Duodenal mucosa (tissue), 2 donors: Measurements from ENCODE around the gene FIG4.
"Not testable (repeated sequence)": the region's sequence is repeated elsewhere in the genome, so short reads cannot be mapped to it uniquely, and the experiment has no call there.

Source experiments
- H3K27ac ChIP-seq: one replicate; pipeline ENCODE4 v1.7.0; 2013; ENCODE audit warnings: low read depth, low read length
- H3K27me3 ChIP-seq, 2 donors: one replicate each; pipeline ENCODE4 v1.7.0; 2013; ENCODE audit warnings: low read length in 2 of 2, control low read depth in 1 of 2; ENCODE audit not compliant: insufficient read depth in 2 of 2, control insufficient read depth in 1 of 2
- H3K36me3 ChIP-seq, 2 donors: one replicate each; pipeline ENCODE4 v1.7.0; 2013; ENCODE audit warnings: low read length in 2 of 2, control low read depth in 1 of 2; ENCODE audit not compliant: insufficient read depth in 2 of 2, control insufficient read depth in 1 of 2
- H3K4me1 ChIP-seq, 2 donors: one replicate each; pipeline ENCODE4 v1.7.0; 2013; ENCODE audit warnings: low read length in 2 of 2, control low read depth in 1 of 2; ENCODE audit not compliant: insufficient read depth in 2 of 2, control insufficient read depth in 1 of 2
- H3K4me3 ChIP-seq, 2 donors: one replicate each; pipeline ENCODE4 v1.7.0; 2013; ENCODE audit warnings: low read length in 2 of 2, low read depth in 1 of 2
- H3K9ac ChIP-seq, 2 donors: one replicate each; pipeline ENCODE4 v1.7.0; 2013; ENCODE audit warnings: low read length in 2 of 2, low read depth in 1 of 2
- H3K9me3 ChIP-seq, 2 donors: one replicate each; pipeline ENCODE4 v1.7.0; 2013; ENCODE audit warnings: low read length in 2 of 2, control low read depth in 1 of 2; ENCODE audit not compliant: control insufficient read depth in 1 of 2

The FIG4 gene

GRCh38 chr6:109864050-109864449 is 173.0 kb downstream of the FIG4 start:
- Histone ChIP-seq H3K9me3 (no peaks in the 10 kb centered on the region), H3K4me3 (no peak overlapping the region), H3K27me3 (no peaks in the 10 kb centered on the region), H3K9ac (no peak overlapping the region), H3K36me3 (no peaks in the 10 kb centered on the region), H3K27ac (no peak overlapping the region), H3K4me1 (no peaks in the 10 kb centered on the region)

GRCh38 chr6:109865968-109866367 is 174.9 kb downstream of the FIG4 start:
- H3K27ac ChIP-seq = no peak overlapping the region
- no peaks in the 10 kb centered on the region for H3K36me3 ChIP-seq
- no peaks in the 10 kb centered on the region for H3K4me1 ChIP-seq
- H3K9ac ChIP-seq = no peak overlapping the region
- H3K4me3 ChIP-seq = no peak overlapping the region
- H3K9me3 ChIP-seq = no peaks in the 10 kb centered on the region
- H3K27me3 ChIP-seq = no peaks in the 10 kb centered on the region

GRCh38 chr6:109867009-109867969 is 176.2 kb downstream of the FIG4 start:
- H3K27ac ChIP-seq = no peak overlapping the region
- no peaks in the 10 kb centered on the region for H3K4me1 ChIP-seq
- no peak overlapping the region for H3K4me3 ChIP-seq
- H3K9ac ChIP-seq = no peak overlapping the region
- no peaks in the 10 kb centered on the region for H3K36me3 ChIP-seq
- H3K9me3 ChIP-seq = no peaks in the 10 kb centered on the region
- H3K27me3 ChIP-seq = no peaks in the 10 kb centered on the region

- Histone ChIP-seq H3K4me1 (no peaks in the 10 kb centered on the region), H3K27ac (no peak overlapping the region), H3K9me3 (no peaks in the 10 kb centered on the region), H3K36me3 (no peaks in the 10 kb centered on the region), H3K4me3 (no peak overlapping the region), H3K9ac (no peak overlapping the region), H3K27me3 (no peaks in the 10 kb centered on the region)
These were observed 176.9 kb downstream of the FIG4 start for GRCh38 chr6:109867970-109868358.

GRCh38 chr6:109869398-109870088 is 178.4 kb downstream of the FIG4 start:
- H3K9ac ChIP-seq, H3K27me3 ChIP-seq, H3K4me1 ChIP-seq, H3K4me3 ChIP-seq, H3K27ac ChIP-seq, H3K9me3 ChIP-seq, H3K36me3 ChIP-seq: not testable (repeated sequence)

- no peak overlapping the region for H3K9ac ChIP-seq
- no peaks in the 10 kb centered on the region for H3K36me3 ChIP-seq
- no peaks in the 10 kb centered on the region for H3K9me3 ChIP-seq
- no peak overlapping the region for H3K27ac ChIP-seq
- no peaks in the 10 kb centered on the region for H3K27me3 ChIP-seq
- H3K4me1 ChIP-seq = no peaks in the 10 kb centered on the region
- H3K4me3 ChIP-seq = no peak overlapping the region
These were observed 179.0 kb downstream of the FIG4 start for GRCh38 chr6:109870089-109870410.

- no peaks in the 10 kb centered on the region for H3K4me1 ChIP-seq
- H3K27me3 ChIP-seq = no peaks in the 10 kb centered on the region
- no peak overlapping the region for H3K9ac ChIP-seq
- no peaks in the 10 kb centered on the region for H3K36me3 ChIP-seq
- no peak overlapping the region for H3K27ac ChIP-seq
- H3K9me3 ChIP-seq = no peaks in the 10 kb centered on the region
- H3K4me3 ChIP-seq = no peak overlapping the region
These were observed 181.5 kb downstream of the FIG4 start for GRCh38 chr6:109872549-109872948.

GRCh38 chr6:109872968-109873545 is 182.0 kb downstream of the FIG4 start:
- Histone ChIP-seq H3K4me3 (no peak overlapping the region), H3K9ac (no peak overlapping the region), H3K9me3 (no peaks in the 10 kb centered on the region), H3K4me1 (no peaks in the 10 kb centered on the region), H3K27me3 (no peaks in the 10 kb centered on the region), H3K27ac (no peak overlapping the region), H3K36me3 (no peaks in the 10 kb centered on the region)

- H3K4me3 ChIP-seq = no peak overlapping the region
- H3K27ac ChIP-seq = no peak overlapping the region
- no peaks in the 10 kb centered on the region for H3K4me1 ChIP-seq
These were observed 183.0 kb downstream of the FIG4 start for GRCh38 chr6:109874086-109874485.

GRCh38 chr6:109874621-109875020 is 183.5 kb downstream of the FIG4 start:
- H3K9ac ChIP-seq = no peak overlapping the region
- no peaks in the 10 kb centered on the region for H3K4me1 ChIP-seq
- no peaks in the 10 kb centered on the region for H3K27me3 ChIP-seq
- no peak overlapping the region for H3K4me3 ChIP-seq
- H3K9me3 ChIP-seq = no peaks in the 10 kb centered on the region
- no peak overlapping the region for H3K27ac ChIP-seq
- H3K36me3 ChIP-seq = no peaks in the 10 kb centered on the region

More at GRCh38 chr6:109874086-109874485, 183.0 kb downstream of the FIG4 start:
- Histone ChIP-seq H3K36me3 (no peaks in the 10 kb centered on the region), H3K9me3 (no peaks in the 10 kb centered on the region), H3K9ac (no peak overlapping the region), H3K27me3 (no peaks in the 10 kb centered on the region)
